VCaP (cell line): ENCODE data around the gene OR6Y1.

Experiments used
- H3K27ac ChIP-seq: fragments of 450-650 bp; 2 replicates; pipeline ENCODE4 v1.5.1; 2017
- CTCF ChIP-seq: fragments of 450-650 bp; conservative IDR thresholded peaks from 2 replicates; pipeline ENCODE4 v1.5.1; 2017; ENCODE audit warnings: mild to moderate bottlenecking, moderate library complexity

The OR6Y1 gene

GRCh38 chr1:158527190-158527815 lies 26.9 kb downstream of the OR6Y1 start:
- TF ChIP-seq CTCF, result no peak
- H3K27ac ChIP-seq, result no peak overlapping the region

DNA sequence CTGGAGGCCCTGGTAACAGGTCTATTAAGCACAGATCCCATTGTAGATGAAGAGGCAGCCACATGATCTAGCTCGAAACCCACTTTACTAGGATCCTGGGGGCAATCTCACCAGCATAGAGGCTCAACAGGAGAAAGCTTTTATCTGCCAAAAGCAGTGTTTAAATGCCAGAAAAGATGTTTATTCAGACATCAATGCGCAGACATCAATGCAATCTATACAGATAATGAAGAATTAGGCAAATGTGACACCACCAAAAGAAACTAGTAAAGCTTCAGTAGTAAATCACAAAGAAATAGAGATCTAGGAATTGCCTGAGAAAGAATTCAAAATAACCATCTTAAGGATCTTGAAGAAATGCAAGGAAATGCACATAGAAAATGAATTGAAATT lies 32.5 kb downstream of the OR6Y1 start:
- no peak for TF ChIP-seq CTCF

DNA sequence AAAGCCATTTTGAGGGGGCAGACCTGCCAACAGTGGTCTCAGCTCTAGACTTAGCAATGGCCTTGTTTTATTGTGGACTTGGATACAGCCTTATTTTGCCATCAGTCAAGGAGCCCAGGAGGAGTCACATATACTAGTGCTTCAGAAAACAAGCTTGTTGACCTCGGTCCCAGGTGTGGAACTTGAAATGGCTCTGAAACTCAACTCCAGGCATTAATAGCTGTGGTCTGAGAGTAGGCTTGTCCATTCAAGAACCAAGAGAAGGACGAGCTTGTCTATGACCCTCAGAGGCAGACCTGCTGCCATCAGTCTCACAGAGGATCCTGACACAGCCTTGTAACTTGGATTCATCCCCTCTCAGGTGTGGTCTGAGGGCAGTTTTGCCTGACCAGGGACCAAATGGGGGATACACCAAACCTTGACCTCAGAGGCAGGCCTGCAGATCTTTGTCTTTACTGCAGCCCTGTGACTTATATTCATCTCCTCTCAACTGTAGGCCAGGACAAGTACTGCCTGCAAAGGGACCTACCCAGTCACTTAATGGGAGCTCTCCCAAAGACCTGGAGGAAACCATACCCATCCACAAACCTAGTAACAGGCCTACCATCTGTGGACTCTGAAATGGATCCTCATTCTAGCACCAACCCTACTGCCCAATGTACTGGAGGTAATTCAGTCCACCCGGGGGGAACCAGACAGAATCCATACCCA lies 33.1 kb downstream of the OR6Y1 start:
- H3K27ac ChIP-seq, result no peak overlapping the region
- TF ChIP-seq CTCF, result no peak

More for the DNA sequence above, 32.5 kb downstream of the OR6Y1 start:
- H3K27ac ChIP-seq, result no peak overlapping the region

DNA sequence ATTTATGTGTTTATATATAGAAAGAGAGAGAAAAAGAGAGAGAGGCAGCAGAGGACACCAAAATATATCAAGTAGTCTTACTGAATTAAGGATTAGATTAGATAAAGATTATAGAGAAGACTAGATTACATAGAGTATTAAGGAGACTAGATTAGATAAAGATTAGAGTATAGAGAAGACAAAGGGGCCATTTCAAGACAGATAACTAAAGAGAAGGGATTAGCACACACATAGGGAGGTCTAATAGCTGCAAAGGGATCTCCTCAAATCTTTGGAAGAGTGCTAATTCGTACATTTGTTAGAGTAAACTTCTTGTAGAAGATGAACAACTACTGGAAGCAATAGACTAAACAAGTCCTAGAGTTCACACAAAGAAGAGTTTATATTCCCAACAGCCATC lies 34.2 kb downstream of the OR6Y1 start:
- H3K27ac ChIP-seq, result no peak overlapping the region
- TF ChIP-seq CTCF, result no peak

DNA sequence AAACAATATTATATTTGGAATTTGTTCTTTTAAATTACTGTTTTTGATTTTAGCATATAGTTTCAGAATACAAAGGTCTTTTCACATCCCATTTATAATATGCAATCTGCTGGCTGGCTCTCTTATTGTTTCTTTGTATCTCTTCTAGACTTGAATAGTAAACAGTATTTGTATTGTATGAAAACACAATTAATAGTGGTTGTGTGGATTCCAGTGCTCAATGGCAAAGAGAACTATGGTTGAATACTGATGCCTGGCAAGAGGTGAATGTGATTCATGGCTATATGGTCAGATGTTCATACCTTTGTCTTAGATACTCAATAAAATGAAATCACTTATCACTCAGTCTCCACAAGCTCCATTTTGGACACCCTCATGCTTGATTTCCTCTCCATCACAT lies 37.2 kb downstream of the OR6Y1 start:
- no peak for TF ChIP-seq CTCF
- no peak overlapping the region for H3K27ac ChIP-seq

DNA sequence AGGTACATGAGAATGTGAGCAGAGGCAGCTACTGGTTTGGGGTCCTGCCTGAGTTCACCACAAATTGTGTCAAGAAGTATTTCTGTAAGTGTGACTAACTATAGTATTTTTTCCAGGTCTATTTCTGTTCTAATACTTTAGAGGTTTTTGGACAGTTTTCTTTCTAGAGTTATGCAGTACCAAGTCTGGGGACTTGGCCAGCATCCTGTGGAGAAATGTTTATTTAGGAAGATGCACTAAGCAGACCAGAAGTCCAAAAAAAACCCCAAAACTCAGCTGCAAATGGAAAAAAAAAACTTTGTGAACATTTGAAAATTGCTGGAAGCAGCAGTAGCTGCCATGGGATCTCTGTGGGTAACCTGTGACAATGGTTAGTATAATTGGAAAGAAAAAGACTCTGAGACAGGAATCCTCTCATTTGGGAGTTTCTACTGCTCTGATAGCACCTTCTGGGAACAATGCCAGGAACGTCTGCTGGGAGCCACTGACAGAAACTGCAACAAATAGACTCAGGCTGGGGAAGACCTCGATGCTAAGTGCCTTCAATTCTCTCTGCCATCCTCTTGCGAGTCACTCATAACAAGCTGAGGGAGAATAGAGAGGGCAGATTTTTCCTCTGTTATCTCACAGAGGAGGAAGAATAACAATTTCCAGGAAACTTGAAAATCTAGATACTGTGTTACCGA lies 44.6 kb downstream of the OR6Y1 start:
- H3K27ac ChIP-seq, result no peak overlapping the region
- no peak for TF ChIP-seq CTCF

GRCh38 chr1:158507511-158507910 lies 46.7 kb downstream of the OR6Y1 start:
- H3K27ac ChIP-seq, result no peak overlapping the region
- no peak for TF ChIP-seq CTCF
